HepG2 (cell line): ENCODE data around the gene IHH. TPM values are rescaled to one million over a fixed set of nuclear protein-coding genes. Genes with fewer than 3 reads are reported as not detected.

Experiments used
- ATAC-seq: fragments of 200-7000 bp; cut with Tn5 transposase; 3 replicates; pipeline ENCODE4 v1.9.1; 2020; ENCODE audit warnings: mild to moderate bottlenecking, moderate library complexity
- BruUV-seq: library from RNA; stranded (reverse); fragments of 400-500 nt; replicated peaks from 2 replicates; lab custom pipeline; 2021; lab: Mats Ljungman, UMichigan
- CTCF ChIA-PET: fragments of 300-600 bp; formaldehyde crosslinking; extraction: SDS; loops from one replicate; lab custom pipeline; 2021; ENCODE audit warnings: low total read pairs, inconsistent platforms, low intra/inter-chr PET ratio; lab: Yijun Ruan, JAX
- POLR2A ChIA-PET: fragments of 350-600 bp; sonication (Branson Sonifier 250); formaldehyde crosslinking; loops from one replicate; lab custom pipeline; 2020; ENCODE audit warnings: antibody characterized with exemption, inconsistent platforms; lab: Yijun Ruan, JAX
- DNase-seq: peaks from one replicate; pipeline ENCODE4 v3.0.0-alpha.2; 2015; ENCODE audit warnings: low spot score
- FAIRE-seq: peaks from 3 replicates; lab custom pipeline; 2011; peaks lifted over from hg19 to GRCh38; lab: Jason Lieb, UNC
- H2AFZ ChIP-seq: one replicate; pipeline ENCODE4 v1.6.1; 2011; ENCODE audit warnings: low read length, inconsistent platforms
- H3K27ac ChIP-seq: fragments of 300-600 bp; 3 replicates; pipeline ENCODE4 v1.8.0; 2011; ENCODE audit warnings: mixed run types, mild to moderate bottlenecking, mixed read lengths, low read length, inconsistent platforms; ENCODE audit not compliant: insufficient read depth; ENCODE audit errors: extremely low read length
- H3K27me3 ChIP-seq, 2 experiments: fragments of 200-600 bp in 1 of 2; 2 replicates in 1 of 2; 3 replicates in 1 of 2; pipeline versions ENCODE4 v1.6.0 to v1.8.0; 2011; ENCODE audit warnings: low read length in 2 of 2, mild to moderate bottlenecking in 2 of 2, moderate library complexity in 2 of 2, inconsistent platforms in 1 of 2; ENCODE audit not compliant: insufficient read depth in 2 of 2, control insufficient read depth in 1 of 2
- H3K36me3 ChIP-seq, 2 experiments: fragments of 200-600 bp in 1 of 2; replicated peaks in 1 of 2; 2 replicates in 1 of 2; 3 replicates in 1 of 2; pipeline versions ENCODE4 v1.5.1 to v1.8.0; 2011; ENCODE audit warnings: low read length in 2 of 2, inconsistent platforms in 1 of 2; ENCODE audit not compliant: insufficient read depth in 2 of 2, control insufficient read depth in 1 of 2
- H3K4me1 ChIP-seq: 2 replicates; pipeline ENCODE4 v1.5.1; 2012; ENCODE audit warnings: low read length, inconsistent platforms; ENCODE audit not compliant: insufficient read depth
- H3K4me2 ChIP-seq: 2 replicates; pipeline ENCODE4 v1.6.0; 2011; ENCODE audit warnings: low read depth, low read length, inconsistent platforms
- H3K4me3 ChIP-seq, 3 experiments: fragments of 200-600 bp in 1 of 3; sonication (generic), shearing (Covaris generic) in 1 of 3; replicated peaks in 1 of 3; 2 replicates each; pipeline ENCODE4 v1.5.1; 2011 to 2016; ENCODE audit warnings: low read length in 3 of 3, inconsistent platforms in 2 of 3, low read depth in 2 of 3, mild to moderate bottlenecking in 2 of 3, control low read depth in 1 of 3, mixed read lengths in 1 of 3; ENCODE audit not compliant: insufficient read depth in 1 of 3
- H3K79me2 ChIP-seq: one replicate; pipeline ENCODE4 v1.6.1; 2011; ENCODE audit warnings: low read length, inconsistent platforms; ENCODE audit not compliant: insufficient read depth
- H3K9ac ChIP-seq: 2 replicates; pipeline ENCODE4 v1.6.0; 2011; ENCODE audit warnings: mild to moderate bottlenecking, low read depth, low read length, inconsistent platforms; ENCODE audit not compliant: insufficient read depth
- H3K9me3 ChIP-seq: 2 replicates; pipeline ENCODE4 v1.5.1; 2012; ENCODE audit warnings: mild to moderate bottlenecking, low read length
- H4K20me1 ChIP-seq: 2 replicates; pipeline ENCODE4 v1.6.0; 2011; ENCODE audit warnings: inconsistent platforms, mild to moderate bottlenecking, low read length, moderate library complexity; ENCODE audit not compliant: insufficient read depth
- DR1 ChIP-seq: sonication (generic); formaldehyde crosslinking; IDR thresholded peaks from 2 replicates; pipeline ENCODE4 v1.8.0; 2021; ENCODE audit warnings: mild to moderate bottlenecking, missing genetic modification reagents, inconsistent platforms
- HNF4A ChIP-seq: sonication (generic); formaldehyde crosslinking; IDR thresholded peaks from 2 replicates; pipeline ENCODE4 v1.4.0; 2020; ENCODE audit warnings: missing genetic modification reagents
- MIER2 ChIP-seq: IDR thresholded peaks from 2 replicates; pipeline ENCODE4 v1.6.1; 2016; ENCODE audit warnings: missing biosample characterization, missing genetic modification reagents
- MTF1 ChIP-seq: sonication (generic); formaldehyde crosslinking; IDR thresholded peaks from 2 replicates; pipeline ENCODE4 v1.5.0; 2020; ENCODE audit warnings: missing genetic modification reagents
- RBAK ChIP-seq: sonication (generic); formaldehyde crosslinking; IDR thresholded peaks from 2 replicates; pipeline ENCODE4 v1.5.1; 2020; ENCODE audit warnings: mild to moderate bottlenecking, missing genetic modification reagents
- SNAPC2 ChIP-seq: sonication (generic); formaldehyde crosslinking; IDR thresholded peaks from 2 replicates; pipeline ENCODE4 v1.8.1; 2022; ENCODE audit warnings: mild to moderate bottlenecking, missing genetic modification reagents
- YEATS4 ChIP-seq: sonication (generic); formaldehyde crosslinking; IDR thresholded peaks from 2 replicates; pipeline ENCODE4 v1.4.0; 2020; ENCODE audit warnings: missing genetic modification reagents, borderline replicate concordance
- ZNF282 ChIP-seq: fragments of 450-650 bp; IDR thresholded peaks from 2 replicates; pipeline ENCODE4 v1.6.1; 2018; ENCODE audit not compliant: partially characterized antibody
- ZNF446 ChIP-seq: sonication (generic); formaldehyde crosslinking; IDR thresholded peaks from 2 replicates; pipeline ENCODE4 v1.5.0; 2020; ENCODE audit warnings: mild to moderate bottlenecking, missing genetic modification reagents
- ZNF549 ChIP-seq: sonication (generic); formaldehyde crosslinking; IDR thresholded peaks from 2 replicates; pipeline ENCODE4 v1.5.0; 2020; ENCODE audit warnings: missing genetic modification reagents
- ZNF644 ChIP-seq: IDR thresholded peaks from 2 replicates; pipeline ENCODE4 v1.6.1; 2016; ENCODE audit warnings: low read depth
- WGBS: methylation state at CpG from one replicate; pipeline ENCODE4 v1.1.6; 2017; ENCODE audit warnings: low lambda C conversion rate; 5-methylcytosine and 5-hydroxymethylcytosine counted together
- in situ Hi-C: cut with HindIII; loops from 2 replicates; pipeline ENCODE4 v1.10.0; 2017; ENCODE audit warnings: low pct_unique_long_range_greater_than_20kb; ENCODE audit not compliant: extremely low pct_ligation_motif_present
- intact Hi-C: fragments of 100-400 bp; cut with micrococcal nuclease; formaldehyde crosslinking; loops from one replicate; pipeline ENCODE4 v1.10.0; 2022; ENCODE audit not compliant: unreplicated experiment
- polyA plus RNA-seq, 8 experiments: library from polyadenylated mRNA; depleted of rRNA in 3 of 8; stranded (reverse) in 7 of 8; unstranded in 1 of 8; fragments of >200 nt; fragmentation: Illumina TruSeq in 4 of 8; extraction: Trizol in 4 of 8; gene quantifications; 2 replicates each; pipeline versions ENCODE4 v1.2.1 to v1.2.3, GENCODE V29; 2011 to 2016; ENCODE audit warnings: low read depth in 4 of 8, missing spikeins in 1 of 8, mixed read lengths in 1 of 8; ENCODE audit not compliant: insufficient read depth in 1 of 8
- total RNA-seq, 5 experiments: library from RNA; depleted of rRNA; stranded (reverse); fragments of >200 nt; fragmentation: Illumina TruSeq; extraction: Trizol; gene quantifications; 2 replicates each; pipeline ENCODE4 v1.2.3, GENCODE V29; 2016; ENCODE audit warnings: low read depth in 1 of 5
- TF ChIP-seq, protein P1 (sequence below): sonication (generic); formaldehyde crosslinking; IDR thresholded peaks from 2 replicates; pipeline ENCODE4 v1.4.0; 2020; ENCODE audit warnings: missing genetic modification reagents
- TF ChIP-seq, protein P2 (sequence below): sonication (generic); formaldehyde crosslinking; conservative IDR thresholded peaks from 2 replicates; pipeline ENCODE4 v1.8.0; 2022; ENCODE audit warnings: missing genetic modification reagents

IHH gene
- total and polyA plus RNA-seq, 2 of the 13 experiments (the other 11 are each of a cell fraction or from before 2014, with no cell fraction given), result 0.42 TPM; not detected in 1

DNA sequence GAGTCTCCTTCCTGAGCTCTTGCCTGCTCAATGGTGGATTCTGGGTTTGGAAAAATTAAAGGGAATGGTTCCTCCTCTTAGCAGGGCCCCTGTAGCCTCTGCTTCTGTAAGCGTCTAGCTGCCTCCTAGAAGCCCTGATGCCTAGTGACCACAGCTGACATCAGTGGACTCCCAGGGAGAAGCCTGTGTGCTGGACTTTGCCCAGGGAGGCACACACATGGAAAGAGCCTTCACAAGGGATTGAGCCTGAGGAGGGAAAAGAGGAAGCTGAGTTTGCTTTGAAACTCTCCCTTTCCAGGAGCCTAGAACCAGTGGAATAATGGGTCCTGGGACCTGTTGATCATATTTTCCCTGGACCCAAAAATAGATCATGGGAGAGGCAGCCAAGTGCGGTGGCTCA lies 18.0 kb downstream of the IHH start:
- POLR2A ChIA-PET, result no interaction called here
- intact Hi-C loops, result no loop called here
- BruUV-seq, result no TSS peak
- ATAC-seq, result peak; percentile 76
- TF ChIP-seq ZNF549 (no peak), ZNF644 (CRISPR knock-in tag) (peak; percentile 61; the same call in 1 of the 2 replicates), MIER2 (CRISPR knock-in tag) (peak; percentile 77; the same call in 1 of the 2 replicates), YEATS4 (no peak), DR1 (CRISPR knock-in tag) (no peak), HNF4A (peak; percentile 53), ZNF282 (no peak), RBAK (no peak), ZNF446 (CRISPR knock-in tag) (no peak), MTF1 (CRISPR knock-in tag) (no peak), SNAPC2 (CRISPR knock-in tag) (no peak)
- TF ChIP-seq, protein P1, sequence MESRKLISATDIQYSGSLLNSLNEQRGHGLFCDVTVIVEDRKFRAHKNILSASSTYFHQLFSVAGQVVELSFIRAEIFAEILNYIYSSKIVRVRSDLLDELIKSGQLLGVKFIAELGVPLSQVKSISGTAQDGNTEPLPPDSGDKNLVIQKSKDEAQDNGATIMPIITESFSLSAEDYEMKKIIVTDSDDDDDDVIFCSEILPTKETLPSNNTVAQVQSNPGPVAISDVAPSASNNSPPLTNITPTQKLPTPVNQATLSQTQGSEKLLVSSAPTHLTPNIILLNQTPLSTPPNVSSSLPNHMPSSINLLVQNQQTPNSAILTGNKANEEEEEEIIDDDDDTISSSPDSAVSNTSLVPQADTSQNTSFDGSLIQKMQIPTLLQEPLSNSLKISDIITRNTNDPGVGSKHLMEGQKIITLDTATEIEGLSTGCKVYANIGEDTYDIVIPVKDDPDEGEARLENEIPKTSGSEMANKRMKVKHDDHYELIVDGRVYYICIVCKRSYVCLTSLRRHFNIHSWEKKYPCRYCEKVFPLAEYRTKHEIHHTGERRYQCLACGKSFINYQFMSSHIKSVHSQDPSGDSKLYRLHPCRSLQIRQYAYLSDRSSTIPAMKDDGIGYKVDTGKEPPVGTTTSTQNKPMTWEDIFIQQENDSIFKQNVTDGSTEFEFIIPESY (CRISPR knock-in tag), result no peak
- TF ChIP-seq, protein P2, sequence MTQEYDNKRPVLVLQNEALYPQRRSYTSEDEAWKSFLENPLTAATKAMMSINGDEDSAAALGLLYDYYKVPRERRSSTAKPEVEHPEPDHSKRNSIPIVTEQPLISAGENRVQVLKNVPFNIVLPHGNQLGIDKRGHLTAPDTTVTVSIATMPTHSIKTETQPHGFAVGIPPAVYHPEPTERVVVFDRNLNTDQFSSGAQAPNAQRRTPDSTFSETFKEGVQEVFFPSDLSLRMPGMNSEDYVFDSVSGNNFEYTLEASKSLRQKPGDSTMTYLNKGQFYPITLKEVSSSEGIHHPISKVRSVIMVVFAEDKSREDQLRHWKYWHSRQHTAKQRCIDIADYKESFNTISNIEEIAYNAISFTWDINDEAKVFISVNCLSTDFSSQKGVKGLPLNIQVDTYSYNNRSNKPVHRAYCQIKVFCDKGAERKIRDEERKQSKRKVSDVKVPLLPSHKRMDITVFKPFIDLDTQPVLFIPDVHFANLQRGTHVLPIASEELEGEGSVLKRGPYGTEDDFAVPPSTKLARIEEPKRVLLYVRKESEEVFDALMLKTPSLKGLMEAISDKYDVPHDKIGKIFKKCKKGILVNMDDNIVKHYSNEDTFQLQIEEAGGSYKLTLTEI (CRISPR knock-in tag), result no peak
- TF ChIP-seq, all 625 proteins: peak for 3
- H3K27ac ChIP-seq, result no peak overlapping the region
- no peak overlapping the region for H3K9ac ChIP-seq
- no peak overlapping the region for H2AFZ ChIP-seq
- no peaks in the 10 kb centered on the region for H3K79me2 ChIP-seq
- no peak for FAIRE-seq
- H3K4me1 ChIP-seq, result peaks cover 18% of the 10 kb centered on the region
- no peak overlapping the region for H3K4me2 ChIP-seq
- peaks cover 5 to 40% of the 10 kb centered on the region in 2 experiments; a peak in 4 of 5 replicates for H3K27me3 ChIP-seq
- H3K4me3 ChIP-seq, result no peak overlapping the region
- CTCF ChIA-PET, result no interaction called here
- WGBS, result 32% methylated on average over 1 of the region's 2 CpGs
- H3K9me3 ChIP-seq, result no peaks in the 10 kb centered on the region
- DNase-seq, result no peak
- in situ Hi-C loops, result loop anchor here (5.0 kb wide), 1 partner anchor 265 kb away; the partner anchor contains the start of gene PTPRN
- 0 out of 2 replicates have a peak, but pooled peaks cover 6% of the 10 kb centered on the region for H4K20me1 ChIP-seq
- no peaks in the 10 kb centered on the region for H3K36me3 ChIP-seq
